Hepatocyte (in vitro differentiated cells): ENCODE results near the gene PARP1.

Source experiments
- EZH2 ChIP-seq: fragments of 200-600 bp; sonication (generic); IDR thresholded peaks from 2 replicates; pipeline ENCODE4 v1.6.1; 2016; ENCODE audit warnings: antibody characterized with exemption, mild to moderate bottlenecking, borderline replicate concordance
- EZH2phosphoT487 ChIP-seq: fragments of 200-600 bp; sonication (generic); IDR thresholded peaks from one replicate; pipeline ENCODE4 v1.6.1; 2018; ENCODE audit warnings: antibody characterized with exemption, mild to moderate bottlenecking, low read depth, moderate library complexity; ENCODE audit not compliant: unreplicated experiment, severe bottlenecking
- TF ChIP-seq, protein P1 (sequence below): fragments of 200-600 bp; sonication (generic); IDR thresholded peaks from 2 replicates; pipeline ENCODE4 v1.5.1; 2016; ENCODE audit warnings: antibody characterized with exemption, mild to moderate bottlenecking; ENCODE audit not compliant: poor library complexity

DNA sequence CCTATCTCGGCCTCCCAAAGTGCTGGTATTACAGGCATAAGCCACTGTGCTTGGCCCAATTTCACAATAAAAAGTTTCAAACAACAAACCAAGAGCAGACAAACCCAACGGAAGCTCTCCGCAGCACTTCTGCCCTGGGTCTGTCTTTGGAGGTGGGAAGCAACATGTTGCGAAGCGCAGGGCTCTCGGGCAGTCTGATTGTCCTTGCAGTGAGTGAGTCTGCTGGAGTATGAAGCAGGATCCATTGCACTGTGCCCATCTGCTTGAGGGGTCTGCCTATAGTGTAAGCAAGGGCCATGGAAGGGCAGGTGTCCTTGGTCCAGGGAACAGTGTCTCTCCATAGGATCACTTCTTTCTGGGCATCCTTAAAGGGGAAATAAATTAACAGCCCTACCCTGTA is 14.6 kb upstream of the PARP1 start:
- TF ChIP-seq, protein P1, sequence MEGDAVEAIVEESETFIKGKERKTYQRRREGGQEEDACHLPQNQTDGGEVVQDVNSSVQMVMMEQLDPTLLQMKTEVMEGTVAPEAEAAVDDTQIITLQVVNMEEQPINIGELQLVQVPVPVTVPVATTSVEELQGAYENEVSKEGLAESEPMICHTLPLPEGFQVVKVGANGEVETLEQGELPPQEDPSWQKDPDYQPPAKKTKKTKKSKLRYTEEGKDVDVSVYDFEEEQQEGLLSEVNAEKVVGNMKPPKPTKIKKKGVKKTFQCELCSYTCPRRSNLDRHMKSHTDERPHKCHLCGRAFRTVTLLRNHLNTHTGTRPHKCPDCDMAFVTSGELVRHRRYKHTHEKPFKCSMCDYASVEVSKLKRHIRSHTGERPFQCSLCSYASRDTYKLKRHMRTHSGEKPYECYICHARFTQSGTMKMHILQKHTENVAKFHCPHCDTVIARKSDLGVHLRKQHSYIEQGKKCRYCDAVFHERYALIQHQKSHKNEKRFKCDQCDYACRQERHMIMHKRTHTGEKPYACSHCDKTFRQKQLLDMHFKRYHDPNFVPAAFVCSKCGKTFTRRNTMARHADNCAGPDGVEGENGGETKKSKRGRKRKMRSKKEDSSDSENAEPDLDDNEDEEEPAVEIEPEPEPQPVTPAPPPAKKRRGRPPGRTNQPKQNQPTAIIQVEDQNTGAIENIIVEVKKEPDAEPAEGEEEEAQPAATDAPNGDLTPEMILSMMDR, result no peak
- TF ChIP-seq EZH2 (no peak), EZH2phosphoT487 (no peak)
